NCI-H82 (cell line): ENCODE data around the gene RASGRP3.
A peak's percentile ranks its signal among the peaks of the same experiment; 100 is the strongest.

Experiments
- DNase-seq: peaks from one replicate; lab custom pipeline; 2025; lab: John Stamatoyannopoulos, UW

Gene RASGRP3

DNA sequence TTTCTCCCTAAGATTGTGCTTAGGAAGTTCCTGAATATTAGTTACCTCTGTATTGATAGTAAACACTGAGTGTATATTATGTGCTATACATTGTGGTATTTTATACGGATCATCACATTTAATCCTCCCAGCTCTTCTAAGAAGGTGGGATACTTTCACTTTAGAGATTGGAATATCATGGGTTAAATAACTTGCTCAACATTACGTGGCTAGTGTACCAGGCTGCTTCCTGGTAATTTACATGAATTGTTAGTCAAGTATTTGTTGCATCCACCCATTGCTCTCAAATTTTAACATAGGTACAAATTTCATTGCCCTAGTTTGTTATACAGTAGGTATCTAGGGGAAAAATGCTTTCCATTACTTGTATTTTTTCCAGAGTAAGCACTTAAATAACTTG is 101.2 kb downstream of the RASGRP3 start:
- no peak for DNase-seq

DNA sequence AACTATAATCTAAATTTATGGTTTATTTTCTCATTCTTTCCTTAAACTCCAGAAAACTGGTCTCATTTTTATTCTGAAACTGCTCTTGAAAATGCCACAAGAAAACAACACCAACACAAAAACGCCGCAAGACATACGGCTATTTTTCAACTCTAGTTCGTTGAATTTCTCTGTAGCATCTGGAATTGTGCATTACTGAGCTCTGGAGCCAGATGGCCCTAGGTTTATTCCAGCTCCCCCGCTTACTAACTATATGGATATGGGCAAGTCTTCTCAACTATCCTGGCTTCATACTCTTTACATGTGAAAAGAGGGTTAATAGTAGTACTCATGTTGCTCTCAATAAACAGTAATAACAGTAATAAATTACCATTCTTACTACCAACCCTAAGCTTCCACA is 102.8 kb downstream of the RASGRP3 start:
- DNase-seq = peak; percentile 19

DNA sequence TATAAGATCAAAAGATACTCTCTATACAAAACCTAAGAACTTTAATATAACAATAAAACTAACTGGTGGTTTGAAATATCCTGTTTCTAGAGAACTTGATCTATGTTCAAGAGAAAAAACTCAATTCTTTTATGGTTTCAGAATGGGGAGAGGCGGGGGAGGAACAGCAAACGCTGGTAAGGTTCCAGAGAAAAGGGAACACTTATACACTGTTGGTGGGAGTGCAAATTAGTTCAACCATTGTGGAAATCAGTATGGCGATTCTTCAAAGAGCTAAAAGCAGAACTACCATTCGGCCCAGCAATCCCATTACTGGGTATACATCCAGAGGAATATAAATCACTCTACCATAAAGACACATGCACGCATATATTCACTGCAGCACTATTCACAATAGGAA is 105.4 kb downstream of the RASGRP3 start:
- DNase-seq = no peak

DNA sequence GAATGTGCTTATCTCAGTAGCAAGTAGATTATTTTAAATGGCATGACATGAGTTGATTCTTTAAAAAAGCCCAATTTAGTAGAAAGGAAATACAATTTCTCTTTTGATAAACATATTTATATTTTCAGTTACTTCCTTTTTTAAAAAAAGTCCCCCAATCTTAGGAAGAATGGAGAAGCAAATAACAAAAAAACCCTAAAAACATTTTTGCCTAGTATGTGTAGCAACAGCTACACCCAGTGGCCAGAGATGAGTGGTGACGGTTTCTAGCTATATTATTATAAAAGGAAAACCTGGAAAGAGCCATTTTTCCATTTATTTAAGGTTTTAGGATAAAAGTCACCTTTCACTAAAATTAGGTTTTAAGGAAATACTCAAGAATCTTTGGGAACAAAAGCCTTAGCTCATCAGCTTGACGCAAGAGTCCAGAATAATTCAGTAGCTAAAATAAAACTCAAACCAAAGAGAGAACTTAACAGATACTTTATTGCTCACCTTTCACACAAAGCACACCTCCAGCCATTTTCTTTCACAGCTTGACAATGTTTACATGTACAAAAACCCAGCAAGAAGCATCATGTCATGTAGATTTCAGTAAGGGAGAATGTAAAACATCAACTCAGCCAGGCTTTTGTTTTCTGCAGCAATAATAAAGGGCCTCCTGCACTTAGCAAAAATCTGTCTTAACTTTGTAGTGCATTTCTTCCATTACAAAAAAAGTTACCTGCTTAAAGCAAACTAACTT is 106.9 kb downstream of the RASGRP3 start:
- DNase-seq = peak; percentile 40

DNA sequence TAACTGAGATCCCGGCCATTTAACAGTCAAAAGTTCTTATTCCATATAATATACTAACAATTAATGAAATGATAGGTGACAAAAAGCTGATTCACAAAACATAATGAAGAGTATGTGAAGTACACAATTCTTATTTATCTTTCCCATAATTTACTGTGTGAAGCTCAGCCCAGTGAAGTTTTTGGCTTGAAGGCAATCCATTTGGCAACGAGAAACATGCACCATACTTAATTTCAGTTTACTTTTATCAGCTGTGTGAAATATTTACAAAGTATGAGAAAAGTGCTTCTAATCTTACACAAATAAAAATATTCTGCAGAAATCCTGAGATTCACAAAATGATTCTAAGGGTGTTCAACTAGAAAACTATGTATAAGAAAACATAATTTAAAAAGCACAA is 110.3 kb downstream of the RASGRP3 start:
- no peak for DNase-seq

DNA sequence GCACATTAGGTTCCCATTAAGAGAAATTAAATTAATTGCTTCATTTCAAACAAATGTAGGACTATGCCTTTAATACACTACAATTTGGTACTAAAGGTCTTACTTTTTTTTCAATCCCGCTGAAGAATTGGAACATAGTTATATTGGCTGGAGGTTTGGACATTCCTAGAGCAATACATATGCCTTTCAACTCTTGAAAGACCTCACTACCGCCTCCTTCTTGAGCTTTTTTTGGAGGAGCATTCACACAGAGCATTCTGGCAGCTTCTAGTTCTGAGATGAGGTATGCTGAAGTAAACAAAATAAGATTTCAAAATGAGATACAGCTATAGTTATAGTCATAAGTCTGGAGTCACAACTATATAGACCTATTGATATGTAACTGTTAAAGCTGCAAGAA is 111.8 kb downstream of the RASGRP3 start:
- no peak for DNase-seq

DNA sequence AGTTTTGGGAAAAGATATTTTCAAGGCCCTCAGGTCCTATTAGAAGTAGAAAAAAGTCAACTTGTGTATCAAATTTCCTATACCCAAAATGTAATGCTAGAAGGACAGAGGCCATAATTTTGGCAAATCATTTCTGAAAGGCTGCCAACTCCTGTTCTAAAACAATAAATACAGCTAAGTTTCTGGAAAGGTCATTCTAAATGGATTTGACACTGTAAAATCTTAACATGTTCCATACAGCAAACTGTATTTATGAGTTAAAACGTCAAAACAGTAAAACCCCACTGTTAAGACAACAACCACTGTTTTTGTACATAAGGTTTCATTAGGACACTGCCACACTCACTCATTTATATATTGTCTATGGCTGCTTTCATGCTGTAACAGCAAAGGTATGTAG is 113.0 kb downstream of the RASGRP3 start:
- no peak for DNase-seq

GRCh38 chr2:33595385-33595784 is 118.9 kb downstream of the RASGRP3 start:
- no peak for DNase-seq

- DNase-seq = no peak
Measured at GRCh38 chr2:33597026-33597425, 120.6 kb downstream of the RASGRP3 start.

GRCh38 chr2:33598561-33599174 is 122.2 kb downstream of the RASGRP3 start:
- DNase-seq = peak; percentile 80

DNA sequence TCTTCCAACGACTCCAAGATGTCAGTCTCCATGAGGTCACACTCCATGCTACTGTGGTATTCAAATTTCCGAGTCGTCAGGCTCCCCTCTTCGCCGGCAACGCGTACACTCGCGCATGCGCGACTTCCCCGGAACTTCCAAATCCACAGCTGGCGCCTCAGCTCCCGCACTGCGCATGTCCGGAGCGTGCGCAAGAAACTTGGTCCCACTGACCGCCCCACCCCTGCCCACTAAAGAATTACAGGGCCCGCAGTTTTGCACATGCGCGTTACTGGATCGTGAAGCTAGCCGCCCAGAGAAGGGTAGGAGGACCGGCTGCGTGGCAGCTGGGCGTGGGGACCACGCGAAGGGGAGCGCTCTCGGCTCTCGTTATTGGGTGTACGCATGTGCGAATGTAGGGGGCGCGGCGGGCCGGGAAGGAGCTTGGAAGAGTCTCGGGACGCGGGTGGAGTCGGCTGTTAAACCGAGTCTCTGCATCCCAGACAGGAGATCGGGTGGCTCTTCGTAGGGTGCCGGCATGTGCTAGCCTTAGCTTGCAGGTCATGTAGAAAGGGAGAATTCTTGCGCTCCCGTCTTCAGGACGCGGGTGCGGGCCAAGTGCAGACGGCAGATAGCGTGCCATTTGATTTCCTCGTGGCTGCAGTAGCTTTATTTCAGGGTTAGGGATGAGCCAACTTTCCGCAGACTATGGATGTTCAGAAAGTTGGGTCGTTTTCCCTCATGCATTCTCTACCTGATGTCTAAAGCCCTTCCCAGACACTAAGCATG is 122.9 kb downstream of the RASGRP3 start, which contains the start of gene FAM98A:
FAM98A (minus strand) TSS at position 125 of the 768 bp plus-strand sequence; CDS start at position 47, 78 bp downstream.
- DNase-seq = peak; percentile 100

- no peak for DNase-seq
Measured at GRCh38 chr2:33599943-33600192, 123.4 kb downstream of the RASGRP3 start.

DNA sequence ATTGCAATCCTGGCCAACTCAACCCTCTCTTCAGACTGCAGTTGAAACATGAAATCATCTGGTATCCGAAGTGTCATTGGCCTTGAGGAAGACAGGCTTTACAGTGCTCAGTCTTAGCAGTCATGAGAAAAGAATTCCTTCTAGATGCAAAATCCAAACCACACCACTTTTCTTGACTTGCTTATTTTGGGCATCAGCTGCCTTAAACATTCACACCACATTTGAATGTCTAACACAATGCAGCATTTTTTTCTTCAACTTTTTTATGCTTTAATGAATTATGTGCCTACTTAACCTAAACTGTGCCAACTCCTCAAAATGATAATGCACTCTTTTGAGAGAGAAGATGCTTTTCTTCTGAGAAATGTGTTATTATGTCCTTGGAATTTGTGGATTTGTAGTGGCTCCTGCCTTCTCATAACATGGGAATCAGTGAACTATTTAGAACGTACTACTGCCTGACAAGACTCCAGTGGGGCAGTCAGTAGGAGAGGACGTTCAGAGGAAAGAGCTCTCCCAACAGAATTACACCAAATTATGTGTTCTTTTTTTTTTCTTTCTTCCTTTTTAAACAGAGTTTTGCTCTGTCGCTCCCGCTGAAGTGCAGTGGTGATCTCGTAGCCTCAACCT is 125.9 kb downstream of the RASGRP3 start:
- DNase-seq = no peak

- DNase-seq = no peak
Measured at GRCh38 chr2:33603416-33603815, 127.0 kb downstream of the RASGRP3 start.

GRCh38 chr2:33605056-33605455 is 128.6 kb downstream of the RASGRP3 start:
- no peak for DNase-seq

DNA sequence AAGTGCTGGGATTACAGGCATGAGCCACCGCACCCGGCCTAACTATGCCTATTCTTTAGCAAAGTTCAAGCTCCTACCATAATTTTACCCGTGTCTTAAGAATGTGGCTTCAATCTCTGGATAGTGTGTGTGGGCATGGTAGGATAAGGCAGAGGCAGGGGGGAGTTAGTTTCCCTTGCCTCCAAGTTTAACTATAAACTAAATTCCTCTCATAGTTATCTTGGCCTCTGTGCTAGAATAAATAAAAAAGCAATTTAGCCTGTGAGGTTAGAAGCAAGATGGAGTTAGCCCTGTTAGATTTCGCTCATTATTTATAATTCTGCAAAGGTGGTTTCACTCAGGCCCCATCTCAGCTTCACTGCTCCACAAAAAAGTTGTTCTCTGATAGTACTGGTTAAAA is 129.7 kb downstream of the RASGRP3 start:
- DNase-seq = no peak

DNA sequence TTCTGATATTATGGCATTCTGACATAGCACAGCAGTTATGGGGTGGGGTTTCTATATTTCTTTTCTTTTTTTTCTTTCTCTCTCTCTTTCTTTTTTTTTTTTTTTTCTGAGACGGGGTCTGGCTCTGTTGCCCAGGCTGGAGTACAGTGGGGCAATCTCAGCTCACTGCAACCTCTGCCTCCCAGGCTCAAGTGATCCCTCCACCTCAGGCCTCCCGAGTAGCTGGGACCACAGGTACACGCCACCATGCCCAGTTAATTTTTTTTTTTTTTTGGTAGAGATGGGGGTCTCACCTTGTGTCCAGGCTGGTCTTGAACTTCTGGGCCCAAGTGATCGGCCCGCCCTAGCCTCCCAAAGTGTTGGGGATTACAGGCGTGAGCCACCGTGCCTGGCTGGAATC is 130.2 kb downstream of the RASGRP3 start:
- no peak for DNase-seq

DNA sequence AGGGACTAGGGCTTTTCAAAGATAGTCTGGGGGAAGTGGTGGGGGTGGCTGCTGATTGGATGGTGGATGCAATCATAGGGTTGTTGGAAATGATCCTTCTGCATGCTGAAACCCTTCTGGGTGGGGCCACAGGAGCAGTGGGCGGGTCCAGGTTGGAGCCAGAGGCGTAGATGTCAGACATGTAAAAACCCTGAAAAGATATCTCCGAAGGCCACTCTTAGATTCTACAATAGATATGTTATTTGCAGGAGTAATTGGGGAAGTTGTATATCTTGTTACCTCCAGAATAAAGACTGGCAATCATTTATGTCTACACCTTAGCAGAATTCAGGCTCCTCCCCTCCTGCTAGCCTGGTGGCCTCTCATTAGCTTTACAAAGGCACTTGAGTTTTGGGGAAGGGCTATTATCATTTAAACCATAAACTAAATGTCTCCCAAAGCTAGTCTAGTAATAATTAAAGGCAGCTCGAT is 130.8 kb downstream of the RASGRP3 start:
- DNase-seq = no peak

DNA sequence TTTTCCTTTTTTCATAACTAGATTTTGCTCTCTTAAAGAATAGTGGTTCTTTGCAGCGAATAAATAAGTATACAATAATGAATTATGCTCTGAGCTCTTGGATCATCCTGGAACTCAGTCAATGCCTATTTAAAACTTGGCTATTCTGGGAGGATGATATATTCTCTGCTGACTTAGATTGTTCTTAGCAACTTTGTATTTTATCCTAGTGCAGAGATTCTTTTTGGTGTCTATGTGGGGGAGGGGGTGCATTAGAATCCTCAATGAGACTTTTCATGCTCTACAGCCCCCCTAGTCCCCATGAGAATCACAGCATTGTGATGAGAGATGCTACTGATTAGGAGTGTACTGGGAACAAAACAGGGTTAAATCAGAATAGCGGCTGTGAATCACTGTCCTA is 131.5 kb downstream of the RASGRP3 start:
- DNase-seq = no peak

DNA sequence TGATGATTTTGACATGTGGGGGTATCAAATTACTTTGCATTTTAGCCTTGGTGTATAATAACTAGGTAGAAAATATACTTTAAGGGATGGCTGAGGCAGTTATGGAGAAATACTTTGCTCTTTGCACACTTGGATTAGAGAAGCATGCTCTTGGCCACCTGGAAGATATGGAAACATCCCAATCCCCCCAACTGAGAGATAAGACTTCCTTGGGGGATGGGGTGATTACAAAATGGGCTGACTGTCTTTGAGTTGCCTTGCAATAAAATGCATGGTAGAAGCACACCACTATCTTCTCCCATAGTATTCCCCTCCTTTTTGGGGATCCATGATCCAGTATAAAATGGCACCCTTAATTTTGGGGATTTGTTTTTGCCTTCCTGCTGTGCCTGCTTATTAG is 137.7 kb downstream of the RASGRP3 start:
- no peak for DNase-seq
